ENCODE measurements around the gene SPG7. TPM values are rescaled to one million over a fixed set of nuclear protein-coding genes. Genes with fewer than 3 reads are reported as not detected.

The SPG7 gene
- total and polyA plus RNA-seq, 2 of the 4 experiments (the other 2 are of a cell fraction) = 94.6 to 96.8 TPM

DNA sequence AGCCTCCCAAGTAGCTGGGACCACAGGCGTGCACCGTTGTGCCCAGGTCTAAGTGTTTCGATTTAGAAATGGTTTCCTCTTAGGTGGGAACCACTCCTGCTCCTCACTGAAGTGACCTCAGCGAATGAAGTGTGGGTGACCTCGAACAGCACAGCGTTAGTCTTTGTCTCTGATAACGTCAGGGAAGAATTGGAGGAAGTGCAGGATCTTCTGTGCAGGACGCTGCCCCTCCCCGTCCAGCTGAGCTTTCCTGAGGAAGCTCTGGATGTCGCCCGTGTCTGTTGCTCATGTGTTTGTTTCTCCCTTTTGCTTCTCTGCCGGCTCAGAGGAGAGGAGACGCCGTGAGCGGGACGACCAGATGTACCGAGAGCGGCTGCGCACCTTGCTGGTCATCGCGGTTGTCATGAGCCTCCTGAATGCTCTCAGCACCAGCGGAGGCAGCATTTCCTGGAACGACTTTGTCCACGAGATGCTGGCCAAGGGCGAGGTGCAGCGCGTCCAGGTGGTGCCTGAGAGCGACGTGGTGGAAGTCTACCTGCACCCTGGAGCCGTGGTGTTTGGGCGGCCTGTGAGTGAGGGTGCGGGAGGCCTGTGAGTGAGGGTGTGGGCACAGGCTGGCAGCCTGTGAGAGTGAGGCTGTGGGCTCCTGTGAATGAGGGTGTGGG, 15.6 kb downstream of the SPG7 start:
- Histone ChIP-seq H3K18ac (ENCODE audit: low read depth, low read length) (no peak overlapping the region), H3K23ac (ENCODE audit: low read depth, low read length) (no peak overlapping the region), H2AK5ac (ENCODE audit: low read depth, low read length) (no peak overlapping the region), H3K9me1 (ENCODE audit: insufficient read depth, low read length) (no peaks in the 10 kb centered on the region; the same call in 1 of the 2 replicates), H3K79me1 (ENCODE audit: low read depth in 1 of 2, low read length in 2 of 2) (peaks cover 20 to 74% of the 10 kb centered on the region in 2 experiments), H2BK5ac (ENCODE audit: low read depth, low read length, poor library complexity, severe bottlenecking) (no peak overlapping the region), H4K5ac (ENCODE audit: low read depth, low read length) (no peak overlapping the region), H4K20me1 (ENCODE audit: insufficient read depth, low read length) (peaks cover 41% of the 10 kb centered on the region), H3K4ac (ENCODE audit: low read depth, low read length) (no peak overlapping the region), H4K8ac (ENCODE audit: low read depth in 2 of 2, low read length in 2 of 2) (no peak overlapping the region), H2BK120ac (ENCODE audit: low read depth, low read length) (no peak overlapping the region), H2AK9ac (replicated peaks; ENCODE audit: low read depth, low read length, poor library complexity) (no peak overlapping the region), H2BK15ac (ENCODE audit: low read depth, low read length) (no peak overlapping the region), H3K9ac (ENCODE audit: low read depth, low read length) (no peak overlapping the region), H3K4me1 (ENCODE audit: control insufficient read depth, insufficient read depth, low read length) (no peaks in the 10 kb centered on the region), H2AFZ (replicated peaks; ENCODE audit: low read length, poor library complexity) (no peak overlapping the region), H4K91ac (ENCODE audit: insufficient read depth, low read depth, low read length) (no peak overlapping the region), H3K9me3 (ENCODE audit: control insufficient read depth, insufficient read depth, low read length) (no peaks in the 10 kb centered on the region), H2BK20ac (ENCODE audit: low read depth, low read length) (no peak overlapping the region), H3K4me2 (ENCODE audit: low read depth, low read length) (no peak overlapping the region), H3K36me3 (ENCODE audit: control insufficient read depth, insufficient read depth, low read length) (peaks cover 75% of the 10 kb centered on the region), H3K4me3 (ENCODE audit: insufficient read depth, low read depth, low read length) (no peak overlapping the region), H3K27me3 (ENCODE audit: control insufficient read depth, insufficient read depth, low read length) (no peaks in the 10 kb centered on the region), H3K27ac (ENCODE audit: insufficient read depth, low read length) (no peak overlapping the region), H3K14ac (replicated peaks; ENCODE audit: low read depth, low read length) (no peak overlapping the region), H3K56ac (ENCODE audit: extremely low read depth, insufficient read depth, low read length) (no peak overlapping the region)
- 94% methylated on average over 24 of the region's 32 CpGs; no CpG with 5 or more reads in 1 of the 2 experiments for WGBS, 2 experiments (ENCODE audit: extremely low coverage in 2 of 2, insufficient read length in 1 of 2)
- dilution Hi-C loops (cut with HindIII; ENCODE audit: low sequenced_read_pairs, unreplicated experiment) = no loop called here
- ChIA-PET POLR2A (ENCODE audit: unreplicated experiment) (no interaction called here), CTCF (no interaction called here)
- ATAC-seq (ENCODE audit: low read depth) (no peak), DNase-seq (no peak)
- intact Hi-C loops (cut with micrococcal nuclease) = no loop called here
- no TSS peak for BruUV-seq (replicated peaks)
- TF ChIP-seq FOS (IDR thresholded peaks at IDR 0.05; ENCODE audit: low read depth, low read length) (no peak), RAD21 (IDR thresholded peaks at IDR 0.05; ENCODE audit: low read length) (no peak), NFE2L2 (IDR thresholded peaks at IDR 0.05; ENCODE audit: low read depth, low read length) (no peak), RCOR1 (IDR thresholded peaks at IDR 0.05; ENCODE audit: insufficient replicate concordance, low read length) (no peak), MXI1 (IDR thresholded peaks at IDR 0.05; ENCODE audit: borderline replicate concordance, low read depth, low read length) (no peak), BHLHE40 (IDR thresholded peaks at IDR 0.05; ENCODE audit: low read depth, low read length) (no peak), CHD1 (IDR thresholded peaks at IDR 0.05; ENCODE audit: low read depth, low read length) (no peak), MAFK (IDR thresholded peaks at IDR 0.05; ENCODE audit: low read depth, low read length) (no peak), CEBPB (IDR thresholded peaks at IDR 0.05; ENCODE audit: low read depth, low read length) (no peak), MAZ (IDR thresholded peaks at IDR 0.05; ENCODE audit: borderline replicate concordance, low read depth, low read length) (no peak), RFX5 (IDR thresholded peaks at IDR 0.05; ENCODE audit: low read depth, low read length) (no peak), POLR2A (IDR thresholded peaks at IDR 0.05; ENCODE audit: low read depth, low read length) (no peak), SMC3 (IDR thresholded peaks at IDR 0.05; ENCODE audit: low read depth, low read length) (no peak)
- TF ChIP-seq, protein P1, sequence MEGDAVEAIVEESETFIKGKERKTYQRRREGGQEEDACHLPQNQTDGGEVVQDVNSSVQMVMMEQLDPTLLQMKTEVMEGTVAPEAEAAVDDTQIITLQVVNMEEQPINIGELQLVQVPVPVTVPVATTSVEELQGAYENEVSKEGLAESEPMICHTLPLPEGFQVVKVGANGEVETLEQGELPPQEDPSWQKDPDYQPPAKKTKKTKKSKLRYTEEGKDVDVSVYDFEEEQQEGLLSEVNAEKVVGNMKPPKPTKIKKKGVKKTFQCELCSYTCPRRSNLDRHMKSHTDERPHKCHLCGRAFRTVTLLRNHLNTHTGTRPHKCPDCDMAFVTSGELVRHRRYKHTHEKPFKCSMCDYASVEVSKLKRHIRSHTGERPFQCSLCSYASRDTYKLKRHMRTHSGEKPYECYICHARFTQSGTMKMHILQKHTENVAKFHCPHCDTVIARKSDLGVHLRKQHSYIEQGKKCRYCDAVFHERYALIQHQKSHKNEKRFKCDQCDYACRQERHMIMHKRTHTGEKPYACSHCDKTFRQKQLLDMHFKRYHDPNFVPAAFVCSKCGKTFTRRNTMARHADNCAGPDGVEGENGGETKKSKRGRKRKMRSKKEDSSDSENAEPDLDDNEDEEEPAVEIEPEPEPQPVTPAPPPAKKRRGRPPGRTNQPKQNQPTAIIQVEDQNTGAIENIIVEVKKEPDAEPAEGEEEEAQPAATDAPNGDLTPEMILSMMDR (conservative IDR thresholded peaks at IDR 0.05; ENCODE audit: low read depth, low read length) = no peak
- TF ChIP-seq, protein P2, sequence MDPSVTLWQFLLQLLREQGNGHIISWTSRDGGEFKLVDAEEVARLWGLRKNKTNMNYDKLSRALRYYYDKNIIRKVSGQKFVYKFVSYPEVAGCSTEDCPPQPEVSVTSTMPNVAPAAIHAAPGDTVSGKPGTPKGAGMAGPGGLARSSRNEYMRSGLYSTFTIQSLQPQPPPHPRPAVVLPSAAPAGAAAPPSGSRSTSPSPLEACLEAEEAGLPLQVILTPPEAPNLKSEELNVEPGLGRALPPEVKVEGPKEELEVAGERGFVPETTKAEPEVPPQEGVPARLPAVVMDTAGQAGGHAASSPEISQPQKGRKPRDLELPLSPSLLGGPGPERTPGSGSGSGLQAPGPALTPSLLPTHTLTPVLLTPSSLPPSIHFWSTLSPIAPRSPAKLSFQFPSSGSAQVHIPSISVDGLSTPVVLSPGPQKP (IDR thresholded peaks at IDR 0.05; ENCODE audit: borderline replicate concordance, low read depth, low read length) = no peak
- TF ChIP-seq, protein P3, sequence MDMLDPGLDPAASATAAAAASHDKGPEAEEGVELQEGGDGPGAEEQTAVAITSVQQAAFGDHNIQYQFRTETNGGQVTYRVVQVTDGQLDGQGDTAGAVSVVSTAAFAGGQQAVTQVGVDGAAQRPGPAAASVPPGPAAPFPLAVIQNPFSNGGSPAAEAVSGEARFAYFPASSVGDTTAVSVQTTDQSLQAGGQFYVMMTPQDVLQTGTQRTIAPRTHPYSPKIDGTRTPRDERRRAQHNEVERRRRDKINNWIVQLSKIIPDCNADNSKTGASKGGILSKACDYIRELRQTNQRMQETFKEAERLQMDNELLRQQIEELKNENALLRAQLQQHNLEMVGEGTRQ (IDR thresholded peaks at IDR 0.05; ENCODE audit: low read depth, low read length) = no peak
- in situ Hi-C loops (cut with MboI; ENCODE audit: low sequenced_read_pairs) = no loop called here

Measured in IMR-90 (cell line).